Stimulated activated CD8-positive, alpha-beta memory T cell treated with anti-CD3 and anti-CD28 coated beads, Interleukin-7, amount 100 ng/mL, for 1 hour (primary cell): ENCODE measurements around the gene PNPLA3.

Source experiments
- DNase-seq, 2 donors: peaks; one replicate each; pipeline ENCODE4 v3.0.0-alpha.2; 2020; ENCODE audit warnings: low read depth in 2 of 2

The PNPLA3 gene

GRCh38 chr22:43922123-43922522 is 1.5 kb upstream of the PNPLA3 start:
- no peak for DNase-seq

- DNase-seq: no peak
Observed at GRCh38 chr22:43923191-43923590, 414 bp upstream of the PNPLA3 start.

GRCh38 chr22:43924877-43925276 is 1.3 kb downstream of the PNPLA3 start:
- no peak for DNase-seq

- DNase-seq: no peak
Observed at GRCh38 chr22:43925433-43926348, 2.1 kb downstream of the PNPLA3 start.

DNA sequence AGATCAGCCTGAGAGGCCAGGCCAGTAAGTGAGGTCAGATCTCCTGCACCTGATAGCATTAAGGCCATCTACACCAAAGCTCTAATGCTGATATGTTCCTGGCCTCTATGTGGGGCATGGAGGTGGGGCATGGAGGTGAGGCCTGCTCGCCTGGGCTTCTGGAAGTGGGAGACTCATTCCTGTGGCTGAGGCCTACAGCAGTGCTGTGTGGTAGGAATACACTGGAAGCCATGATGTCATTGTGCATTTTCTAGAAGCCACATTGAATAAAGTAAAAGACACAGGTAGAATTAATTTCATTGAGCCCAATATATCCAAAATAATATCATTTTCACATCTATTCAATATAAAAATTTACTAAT is 2.7 kb downstream of the PNPLA3 start:
- no peak for DNase-seq

DNA sequence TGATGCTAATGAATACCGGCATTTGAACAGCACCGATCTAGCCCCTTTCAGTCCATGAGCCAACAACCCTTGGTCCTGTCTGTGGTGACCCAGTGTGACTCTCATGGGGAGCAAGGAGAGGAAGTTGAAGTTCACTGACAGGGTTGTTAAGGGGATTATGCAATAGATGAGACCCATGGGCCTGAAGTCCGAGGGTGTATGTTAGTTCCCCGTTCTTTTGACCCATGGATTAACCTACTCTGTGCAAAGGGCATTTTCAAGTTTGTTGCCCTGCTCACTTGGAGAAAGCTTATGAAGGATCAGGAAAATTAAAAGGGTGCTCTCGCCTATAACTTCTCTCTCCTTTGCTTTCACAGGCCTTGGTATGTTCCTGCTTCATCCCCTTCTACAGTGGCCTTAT is 4.9 kb downstream of the PNPLA3 start:
- no peak for DNase-seq

GRCh38 chr22:43928908-43929307 is 5.3 kb downstream of the PNPLA3 start:
- DNase-seq: no peak

GRCh38 chr22:43931771-43932170 is 8.2 kb downstream of the PNPLA3 start:
- DNase-seq: no peak

DNA sequence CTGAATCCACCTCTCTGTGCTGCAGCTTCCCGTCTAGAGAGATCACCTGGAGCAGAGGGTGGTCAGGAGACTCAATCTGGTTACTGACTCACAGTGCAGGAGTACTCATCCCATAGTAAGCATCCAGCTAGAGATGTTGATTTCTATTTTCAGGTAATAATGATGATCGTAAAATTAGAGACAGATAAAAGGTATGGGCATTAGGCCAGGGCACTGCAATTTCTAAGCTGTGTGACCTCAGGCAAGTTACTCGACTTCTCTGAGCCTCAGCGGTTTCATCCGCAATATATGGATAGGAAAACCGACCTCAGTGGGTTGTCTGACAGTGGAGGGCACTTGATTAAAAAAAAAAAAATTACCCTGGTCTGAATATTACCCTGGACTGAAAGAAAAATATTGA is 17.8 kb downstream of the PNPLA3 start:
- DNase-seq: no peak

DNA sequence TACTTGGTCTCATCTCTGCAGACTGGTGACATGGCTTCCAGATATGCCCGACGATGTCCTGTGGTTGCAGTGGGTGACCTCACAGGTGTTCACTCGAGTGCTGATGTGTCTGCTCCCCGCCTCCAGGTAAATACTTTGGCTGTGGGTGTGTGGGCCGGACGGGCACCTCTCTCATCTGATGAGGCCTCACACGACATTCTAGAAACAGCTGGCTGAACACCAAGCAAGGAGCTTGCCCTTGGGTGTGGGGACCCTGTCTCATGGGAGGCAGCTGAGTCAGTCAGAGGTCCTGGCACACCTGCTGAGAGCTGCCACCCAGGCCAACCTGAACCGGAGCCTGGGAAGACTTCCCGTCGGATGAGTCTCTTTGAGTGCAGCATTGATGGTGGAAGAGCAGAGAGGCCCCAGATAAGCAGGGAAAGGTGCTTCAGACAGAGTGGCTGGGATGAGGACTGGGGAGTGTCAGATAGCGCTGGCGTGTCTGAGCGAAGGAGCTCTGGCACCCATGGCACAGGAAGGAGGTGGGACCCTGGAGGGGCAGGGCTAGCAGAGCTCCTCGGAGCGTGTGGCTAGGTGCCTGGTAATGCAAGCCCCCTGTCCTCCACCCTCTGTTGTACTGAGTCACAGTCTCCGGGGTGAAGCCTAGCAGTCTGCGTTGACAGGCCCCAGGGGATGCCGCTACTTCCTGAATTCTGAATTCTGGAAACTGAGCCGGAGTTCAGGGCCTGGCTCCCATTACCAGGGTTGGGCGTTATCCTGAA is 21.2 kb downstream of the PNPLA3 start:
- DNase-seq: no peak

GRCh38 chr22:43945632-43946383 is 22.2 kb downstream of the PNPLA3 start:
- DNase-seq: peak; percentile 21 to 48

GRCh38 chr22:43946384-43946667 is 22.7 kb downstream of the PNPLA3 start:
- DNase-seq: no peak

GRCh38 chr22:43948836-43949406 is 25.3 kb downstream of the PNPLA3 start:
- DNase-seq: no peak

GRCh38 chr22:43951391-43951790 is 27.8 kb downstream of the PNPLA3 start:
- DNase-seq: no peak

DNA sequence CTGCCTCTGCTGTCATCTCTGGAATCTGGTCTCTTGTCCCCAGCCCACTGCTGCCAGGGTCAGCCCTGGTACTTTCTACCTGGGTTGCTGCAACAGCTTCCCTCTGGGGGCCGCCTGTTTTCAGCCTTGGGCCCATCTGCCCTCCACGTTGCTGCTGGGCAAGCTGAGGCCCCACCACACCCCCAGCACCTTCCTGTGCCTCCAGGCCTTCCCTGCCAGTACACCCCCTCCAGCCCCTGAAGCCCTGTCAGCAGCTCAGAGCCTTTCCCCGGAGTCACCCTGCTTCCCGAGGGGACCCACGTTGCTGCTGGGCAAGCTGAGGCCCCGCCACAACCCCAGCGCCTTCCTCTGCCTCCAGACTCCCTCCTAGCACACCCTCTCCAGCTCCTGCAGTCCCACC is 28.4 kb downstream of the PNPLA3 start:
- DNase-seq: no peak

DNA sequence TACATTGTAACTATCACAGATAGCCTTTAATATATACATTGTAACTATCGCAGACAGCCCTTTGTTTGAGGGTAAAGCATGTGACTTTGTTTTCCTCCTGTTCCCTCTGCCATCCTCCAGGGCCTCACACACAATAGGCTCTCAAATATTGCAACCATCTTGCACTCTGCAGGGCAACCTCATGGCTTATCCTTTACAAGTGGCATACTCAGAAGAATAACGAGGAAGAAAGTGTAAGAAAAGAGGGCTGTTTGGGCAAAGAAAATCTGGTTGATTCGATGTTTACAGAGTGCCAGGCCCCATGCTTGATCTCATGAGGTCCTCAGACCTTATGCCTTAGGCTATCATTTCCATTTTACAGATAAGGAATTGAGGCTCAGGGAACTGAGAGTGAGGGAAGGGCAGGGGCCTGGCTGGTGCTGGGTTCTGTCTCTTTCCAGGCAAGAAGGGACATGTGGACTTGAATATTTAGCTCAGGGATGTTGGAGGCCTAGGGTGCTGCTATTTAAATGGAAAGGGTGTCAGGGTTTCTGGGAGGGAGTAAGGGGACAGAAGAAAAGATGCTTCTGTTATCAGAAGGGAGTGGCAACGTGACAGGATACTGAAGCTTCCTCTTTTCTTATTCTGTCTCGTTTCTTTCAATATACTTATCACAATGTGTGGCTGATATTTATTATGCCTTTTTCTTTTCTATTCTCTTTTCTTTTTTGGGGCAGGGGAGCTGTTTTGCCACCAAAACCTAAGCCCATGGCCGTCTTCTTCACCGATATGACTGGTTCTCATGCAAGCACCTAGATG is 30.6 kb downstream of the PNPLA3 start:
- DNase-seq: no peak

GRCh38 chr22:43955040-43955882 is 31.7 kb downstream of the PNPLA3 start, which contains the start of gene SAMM50:
TSS of gene SAMM50 (plus strand) at chr22:43955442. CDS start at chr22:43955578, 136 bp downstream.
- DNase-seq: peak; percentile 85 to 86

DNA sequence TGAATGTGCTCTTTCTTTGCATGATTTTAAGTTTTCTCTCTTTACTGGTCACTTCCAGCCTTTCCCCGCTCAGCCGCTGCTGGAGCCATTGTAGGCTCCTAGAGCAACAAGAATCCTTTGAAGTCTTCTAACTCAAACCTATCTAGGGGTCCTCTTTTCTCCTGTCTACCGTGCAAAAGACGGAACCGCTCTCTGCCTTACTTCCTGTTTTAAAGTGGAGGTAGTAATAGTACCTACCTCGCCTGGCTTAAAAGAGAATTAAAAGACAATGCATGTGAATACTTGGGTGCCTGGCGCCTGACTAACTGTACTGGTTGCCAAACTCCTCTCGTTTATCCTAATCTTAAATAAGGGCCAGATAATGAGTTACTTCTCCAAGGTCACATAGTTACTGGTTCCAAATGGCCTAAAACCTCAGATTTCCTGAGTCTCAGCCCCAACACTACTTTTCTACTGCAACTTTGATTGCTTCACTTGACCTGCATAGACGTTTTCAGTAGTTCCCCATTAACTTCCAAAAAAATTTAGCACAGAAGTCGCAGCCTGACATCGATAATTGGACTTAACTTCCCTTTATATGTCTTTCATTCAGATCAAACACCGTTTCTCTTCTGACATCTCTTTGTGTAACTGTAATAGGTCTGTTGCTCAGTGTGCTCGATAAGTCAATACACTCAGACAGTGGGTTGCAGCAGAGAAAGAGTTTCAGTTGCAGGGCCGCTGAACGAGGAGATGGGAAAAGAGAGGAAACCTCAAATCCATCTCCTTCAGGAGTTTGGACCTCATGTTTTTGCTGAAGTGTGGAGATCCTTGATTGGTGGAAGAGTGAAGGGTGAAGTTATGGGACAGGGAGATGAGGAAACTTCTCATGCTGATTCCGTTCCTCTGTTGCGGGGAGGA is 32.5 kb downstream of the PNPLA3 start:
- DNase-seq: no peak

DNA sequence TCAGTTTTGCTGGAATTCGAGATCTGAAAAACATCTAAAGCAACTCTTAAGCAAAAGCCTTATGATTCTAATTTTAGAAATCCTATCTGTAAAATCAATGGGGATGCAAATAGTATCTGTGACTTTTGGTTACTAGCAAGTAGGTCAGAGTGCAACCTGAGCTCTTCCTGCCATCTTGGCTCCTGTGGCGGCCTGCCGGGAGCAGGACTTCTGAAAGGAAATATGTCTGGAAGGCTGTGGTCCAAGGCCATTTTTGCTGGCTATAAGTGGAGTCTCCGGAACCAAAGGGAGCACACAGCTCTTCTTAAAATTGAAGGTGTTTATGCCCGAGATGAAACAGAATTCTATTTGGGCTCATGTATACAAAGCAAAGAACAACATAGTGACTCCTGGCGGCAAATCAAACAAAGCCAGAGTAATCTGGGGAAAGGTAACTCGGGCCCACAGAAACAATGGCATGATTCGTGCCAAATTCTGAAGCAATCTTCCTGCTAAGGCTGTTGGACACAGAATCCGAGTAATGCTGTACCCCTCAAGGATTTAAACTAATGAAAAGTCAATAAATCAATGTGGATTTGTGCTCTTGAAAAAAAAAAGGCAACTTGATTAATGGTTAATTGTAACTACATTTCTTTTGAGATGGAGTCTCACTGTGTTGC is 33.3 kb downstream of the PNPLA3 start:
- no peak for DNase-seq
